SK-N-MC (cell line): ENCODE results near the gene FMO2.

ENCODE experiments used
- EZH2 ChIP-seq: fragments of 200-600 bp; sonication (generic); IDR thresholded peaks from one replicate; pipeline ENCODE4 v1.6.1; 2017; ENCODE audit warnings: antibody characterized with exemption
- FOXP2 ChIP-seq: optimal IDR thresholded peaks from 2 replicates; pipeline ENCODE3; 2011; ENCODE audit warnings: mild to moderate bottlenecking, moderate library complexity; ENCODE audit not compliant: insufficient read depth; ENCODE audit errors: extremely low read length, control extremely low read depth
- POLR2AphosphoS5 ChIP-seq: IDR thresholded peaks from 2 replicates; pipeline ENCODE4 v1.6.1; 2012; ENCODE audit warnings: mild to moderate bottlenecking, low read depth, low read length, borderline replicate concordance

DNA sequence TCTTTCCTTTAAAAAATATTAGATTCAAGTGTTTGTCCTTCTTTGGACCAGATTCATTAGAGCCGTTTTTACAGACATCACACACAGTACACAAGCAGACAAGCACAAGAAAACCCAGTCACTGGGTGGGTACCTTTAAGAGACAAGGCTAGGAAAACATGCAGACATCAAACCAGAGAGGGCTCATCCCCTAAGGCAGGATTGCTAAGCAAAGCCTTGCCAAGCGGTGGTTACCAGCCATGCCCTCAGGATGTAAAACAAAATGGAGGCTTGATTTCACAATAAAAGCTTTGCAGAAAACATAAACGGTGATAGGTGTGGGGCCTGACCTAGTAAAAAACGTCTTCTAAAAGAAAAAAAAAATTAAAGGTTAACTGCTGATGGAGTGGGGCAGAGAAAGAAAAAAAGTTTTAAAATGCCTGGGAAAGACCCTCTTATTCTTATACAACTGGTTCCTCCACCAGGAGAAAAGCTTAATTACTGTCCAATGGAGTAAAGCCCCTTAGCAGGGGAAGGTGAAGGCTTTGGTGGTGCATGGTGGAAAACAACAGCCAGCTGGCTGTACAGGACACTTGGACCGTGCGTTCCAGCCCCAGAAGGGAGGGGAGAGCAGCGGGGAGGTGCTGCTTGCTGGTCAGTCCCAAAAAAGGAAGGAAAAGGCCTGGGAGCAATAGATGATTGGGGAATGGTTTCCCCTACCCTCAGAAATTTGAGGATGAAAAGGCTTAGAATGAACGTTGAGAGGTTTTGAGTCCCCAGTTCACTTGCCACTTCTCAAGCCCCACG is 32.8 kb downstream of the FMO2 start:
- TF ChIP-seq POLR2AphosphoS5 (no peak), EZH2 (no peak), FOXP2 (no peak)
